HL-60/S4 (cell line): Measurements from ENCODE around the gene IRGC.

Experiments used
- in situ Hi-C: fragments of 300-500 bp; cut with MboI; formaldehyde crosslinking; loops from 2 replicates; pipeline ENCODE4 v1.14.3; 2022; ENCODE audit warnings: low sequenced_read_pairs

Gene IRGC

DNA sequence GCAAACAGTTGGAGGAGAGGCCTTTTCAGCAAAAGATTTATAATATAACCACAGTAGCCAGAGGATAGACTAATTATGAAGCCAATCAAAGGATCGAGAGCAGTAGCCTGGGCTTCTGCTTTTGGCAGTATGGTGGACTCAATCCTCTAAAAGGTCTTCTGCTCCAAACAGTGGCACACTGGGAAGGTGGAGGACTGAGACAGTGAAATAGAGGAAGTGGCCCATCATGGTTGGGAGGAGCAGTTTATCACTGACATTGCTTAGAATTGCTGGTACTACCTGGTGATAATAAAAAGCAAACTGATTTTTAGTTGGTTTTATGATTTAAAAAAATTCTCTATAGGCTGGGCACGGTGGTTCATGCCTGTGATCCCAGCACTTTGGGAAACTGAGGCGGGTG is 25.0 kb upstream of the IRGC start:
- in situ Hi-C loops = no loop called here

DNA sequence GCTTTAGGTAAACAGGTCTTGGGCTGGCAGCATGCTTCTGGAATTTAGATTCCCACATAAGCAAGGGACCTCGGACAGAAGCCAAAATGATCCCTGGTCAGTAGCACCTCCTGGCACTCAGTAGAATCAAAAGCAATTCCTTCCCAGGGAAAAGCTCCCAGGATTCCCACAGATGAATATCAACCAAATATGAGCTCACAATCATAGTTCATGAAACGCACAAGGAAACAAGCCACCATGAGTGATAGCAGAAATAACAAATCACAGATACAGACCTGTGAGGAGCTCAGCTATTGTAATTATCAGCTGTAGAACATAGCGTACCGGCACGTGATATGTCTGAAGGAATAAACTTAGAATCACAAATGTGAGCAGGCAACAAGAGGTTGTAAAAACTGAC is 24.1 kb upstream of the IRGC start:
- in situ Hi-C loops = no loop called here

DNA sequence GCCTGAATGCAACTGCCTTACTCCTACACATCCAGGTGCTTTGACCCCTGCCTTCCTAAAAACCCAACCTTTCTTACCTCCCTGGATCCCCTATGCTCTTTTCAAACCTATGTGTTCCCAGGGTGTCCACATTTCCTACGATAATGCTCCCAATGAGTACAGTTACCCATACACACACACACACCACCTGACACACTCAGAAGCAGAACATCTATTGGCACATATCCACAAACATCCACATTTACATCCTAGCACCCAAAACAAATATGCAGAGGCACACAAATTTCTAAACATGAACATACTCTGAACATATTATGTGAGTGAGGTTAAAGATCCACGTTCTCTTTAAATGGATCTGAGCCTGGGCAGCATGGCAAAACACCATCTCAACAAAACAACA is 23.5 kb upstream of the IRGC start:
- in situ Hi-C loops = no loop called here

DNA sequence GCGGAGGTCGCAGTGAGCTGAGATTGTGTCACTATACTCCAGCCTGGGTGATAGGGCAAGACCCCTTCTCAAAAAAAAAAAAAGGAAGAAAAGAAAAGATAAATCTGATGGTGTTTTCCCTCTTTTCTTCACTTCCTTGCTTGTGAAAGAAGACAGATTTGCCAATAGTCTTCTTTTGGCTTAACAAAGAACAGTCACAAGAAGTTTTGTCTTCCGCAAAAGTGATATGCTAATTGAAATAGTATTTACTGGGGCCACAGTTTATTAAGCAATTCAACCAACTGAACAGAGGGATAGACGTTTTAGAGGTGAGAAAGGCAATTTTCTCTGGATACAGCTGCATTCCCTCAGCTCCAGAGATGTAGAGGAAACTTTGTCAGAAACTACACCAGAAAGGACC is 23.0 kb upstream of the IRGC start:
- in situ Hi-C loops = no loop called here

DNA sequence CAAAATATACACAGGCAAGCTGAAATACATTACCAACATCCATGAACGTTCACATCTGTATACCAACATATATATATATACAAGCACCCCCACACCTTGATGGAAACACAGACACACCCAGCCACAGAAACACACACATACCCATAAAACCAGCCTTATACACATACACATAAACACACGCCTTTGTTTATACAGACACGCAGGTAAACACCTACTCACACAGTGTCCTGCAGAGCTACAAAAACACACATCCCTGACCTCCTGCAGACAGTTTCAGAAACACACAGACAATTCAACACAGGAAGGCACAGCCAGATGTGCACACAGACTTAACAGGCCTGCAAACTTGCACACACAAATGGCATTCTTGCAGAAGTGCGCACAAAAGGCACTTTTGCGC is 21.3 kb upstream of the IRGC start:
- in situ Hi-C loops = no loop called here

DNA sequence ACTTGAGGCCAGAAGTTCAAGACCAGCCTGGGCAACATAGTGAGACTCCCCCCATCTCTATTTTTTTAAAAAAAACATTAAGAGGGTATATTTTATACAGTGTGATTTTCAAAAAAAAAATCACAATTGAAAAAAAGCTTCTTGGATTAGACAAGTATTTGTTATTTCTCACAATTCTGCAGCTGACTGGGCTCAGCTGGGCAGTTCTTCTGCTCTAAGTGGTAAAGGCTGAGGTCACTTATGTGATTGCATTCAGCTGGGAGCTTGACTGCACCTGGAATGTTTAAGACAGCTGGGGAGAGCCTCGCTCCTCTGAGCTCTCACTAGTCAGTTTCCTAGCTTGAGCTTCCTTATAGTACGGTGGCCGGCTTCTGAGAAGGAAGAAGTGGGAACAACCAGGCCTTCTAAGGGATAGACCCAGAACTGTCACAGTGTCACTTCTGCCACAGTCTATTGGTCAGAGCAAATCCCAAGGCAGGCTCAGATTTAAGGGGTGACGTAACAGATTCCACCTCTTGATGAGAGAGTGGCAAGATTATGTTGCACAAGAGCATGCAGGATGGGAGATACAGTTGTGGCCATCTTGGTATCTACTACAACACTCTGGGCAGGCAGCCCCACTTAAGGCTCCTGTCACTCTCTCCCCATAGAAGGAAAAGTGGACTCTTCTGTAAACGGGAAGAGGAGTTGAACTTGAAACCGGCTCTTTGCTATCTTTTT is 19.7 kb upstream of the IRGC start:
- in situ Hi-C loops = no loop called here

DNA sequence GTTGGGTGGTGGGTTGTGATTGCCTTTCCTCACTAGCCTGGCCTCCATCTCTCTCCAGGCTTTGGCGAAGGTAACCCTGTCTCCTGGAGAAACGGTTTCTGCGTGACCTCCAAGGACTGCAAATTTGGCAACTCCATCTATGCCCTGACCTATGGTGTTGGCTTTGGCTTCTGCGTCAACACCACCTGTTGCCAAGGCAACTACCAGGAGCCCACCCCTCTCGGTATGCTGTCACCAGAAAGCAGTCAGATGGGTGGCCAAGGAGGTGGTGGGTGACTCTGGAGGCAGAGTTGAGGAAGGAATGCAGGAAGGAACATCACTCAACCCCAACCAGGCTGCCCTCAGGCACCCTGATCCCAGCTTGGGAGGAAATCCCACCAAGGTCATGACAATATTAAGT is 18.6 kb upstream of the IRGC start:
- in situ Hi-C loops = no loop called here

DNA sequence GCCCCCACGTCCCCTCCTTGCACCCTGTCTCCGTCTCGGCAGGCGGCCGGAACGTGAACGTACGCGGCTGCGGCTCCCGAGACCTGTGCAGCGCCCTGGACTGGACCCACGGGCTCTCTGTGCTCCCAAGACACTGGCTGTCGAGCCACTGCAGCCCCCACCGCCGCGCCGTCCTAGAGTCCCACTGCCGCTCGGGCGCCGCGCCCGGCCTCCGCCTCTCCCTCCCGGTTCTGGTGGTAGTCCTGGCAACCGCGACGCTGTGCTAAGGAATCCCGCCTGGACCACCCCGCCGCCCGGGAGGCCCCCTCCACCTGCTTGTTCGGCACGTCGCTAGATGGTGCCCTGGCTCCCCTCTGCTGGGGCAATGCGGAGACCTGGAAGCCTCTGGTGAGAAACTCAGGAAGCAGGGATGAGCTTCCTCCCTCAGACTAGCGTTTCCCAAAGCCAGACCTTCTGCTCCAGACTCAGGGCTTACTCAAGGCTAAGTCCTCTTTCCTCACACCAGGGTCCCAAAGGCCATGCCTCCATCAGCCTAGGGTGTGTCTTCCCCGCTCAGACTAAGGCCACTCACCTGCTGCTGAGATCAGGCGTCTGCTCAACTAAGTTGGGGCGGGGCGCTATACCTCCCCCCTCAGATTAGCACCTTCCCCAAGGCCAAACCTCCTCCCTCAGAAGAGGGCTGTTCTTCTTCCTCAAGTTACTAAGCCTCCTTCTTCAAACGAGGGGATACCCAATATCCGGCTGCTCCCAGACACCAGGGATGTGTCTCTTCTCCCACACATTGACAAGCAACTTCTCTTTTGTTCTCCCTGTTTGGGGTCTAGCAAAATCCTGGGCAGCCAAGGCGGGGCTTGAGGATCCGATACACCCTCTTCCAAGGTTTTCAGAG is 16.1 kb upstream of the IRGC start:
- in situ Hi-C loops = no loop called here

DNA sequence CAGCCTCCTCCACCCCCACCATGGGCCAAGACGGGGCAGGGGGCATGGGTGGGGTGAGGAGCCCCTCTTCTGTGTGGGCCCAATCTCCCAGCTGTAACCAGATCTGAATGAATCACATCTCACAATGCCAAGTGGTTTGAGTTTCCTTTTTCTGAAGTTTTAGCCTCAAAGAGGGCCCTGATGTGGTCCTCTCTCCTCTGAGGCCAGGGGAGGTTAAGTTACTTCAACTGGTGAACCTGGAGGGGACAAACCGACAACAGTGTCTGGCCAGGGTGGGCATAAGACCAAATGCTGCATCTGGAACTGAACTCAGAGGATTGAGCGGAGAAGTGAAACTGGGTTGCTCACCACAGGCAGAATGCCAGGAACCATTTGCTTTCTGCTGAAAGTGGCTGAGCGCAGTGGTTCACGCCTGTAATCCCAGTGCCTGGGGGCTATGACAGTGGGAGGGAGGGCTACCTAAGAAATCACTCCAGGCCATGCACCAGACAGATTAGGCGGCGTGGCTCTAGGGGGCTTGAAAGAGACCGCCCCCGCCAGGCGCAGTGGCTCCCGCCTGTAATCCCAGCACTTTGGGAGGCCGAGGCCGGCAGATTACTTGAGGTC is 15.4 kb upstream of the IRGC start:
- in situ Hi-C loops = no loop called here

DNA sequence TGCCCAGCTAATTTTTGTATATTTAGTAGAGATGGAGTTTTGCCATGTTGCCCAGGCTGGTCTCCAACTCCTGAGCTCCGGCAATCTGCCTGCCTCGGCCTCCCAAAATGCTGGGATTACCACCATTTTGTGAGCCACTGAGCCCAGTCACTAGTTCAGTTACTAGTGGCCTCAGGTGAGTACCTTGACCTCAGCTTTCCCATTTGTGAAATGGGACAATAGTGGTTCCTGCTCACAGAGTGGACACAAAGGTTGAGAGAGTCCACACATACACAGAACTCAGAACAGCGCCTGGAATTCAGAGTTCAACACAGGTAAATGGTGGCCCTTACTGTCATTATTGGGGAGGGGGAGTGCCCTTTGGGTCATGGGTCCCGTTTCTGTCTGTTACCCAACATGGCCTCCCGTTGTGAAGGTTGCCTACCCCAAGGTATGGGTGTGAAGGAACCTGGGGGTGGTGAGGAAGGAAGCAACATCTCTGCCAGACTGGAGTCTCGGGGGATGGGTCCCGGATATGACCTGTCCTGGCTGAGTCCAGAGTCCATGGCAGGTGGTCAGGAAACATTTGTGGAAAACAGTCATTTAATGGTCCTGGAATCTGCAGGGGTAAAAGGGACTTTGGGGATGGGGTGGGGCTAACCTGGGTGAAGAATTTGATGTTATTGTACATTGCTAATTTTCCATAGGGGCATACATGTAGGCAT is 11.7 kb upstream of the IRGC start:
- in situ Hi-C loops = no loop called here

DNA sequence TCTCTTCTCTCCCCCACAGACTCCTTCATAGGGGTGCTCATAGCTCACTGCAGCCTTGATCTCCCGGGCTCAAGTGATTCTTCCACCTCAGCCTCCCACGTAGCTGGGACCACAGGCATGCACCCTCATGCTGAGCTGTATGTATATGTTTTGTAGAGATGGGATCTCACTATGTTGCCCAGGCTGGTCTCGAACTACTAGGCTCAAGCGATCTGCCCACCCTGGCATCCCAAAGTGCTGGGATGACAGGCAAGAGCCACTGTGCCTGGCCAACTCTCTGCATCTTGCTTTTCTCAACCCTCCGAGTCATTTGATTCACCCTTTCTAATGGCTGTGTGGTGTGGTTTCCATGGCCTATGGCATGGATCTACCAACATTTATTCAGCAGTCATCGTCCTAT is 10.1 kb upstream of the IRGC start:
- in situ Hi-C loops = no loop called here

DNA sequence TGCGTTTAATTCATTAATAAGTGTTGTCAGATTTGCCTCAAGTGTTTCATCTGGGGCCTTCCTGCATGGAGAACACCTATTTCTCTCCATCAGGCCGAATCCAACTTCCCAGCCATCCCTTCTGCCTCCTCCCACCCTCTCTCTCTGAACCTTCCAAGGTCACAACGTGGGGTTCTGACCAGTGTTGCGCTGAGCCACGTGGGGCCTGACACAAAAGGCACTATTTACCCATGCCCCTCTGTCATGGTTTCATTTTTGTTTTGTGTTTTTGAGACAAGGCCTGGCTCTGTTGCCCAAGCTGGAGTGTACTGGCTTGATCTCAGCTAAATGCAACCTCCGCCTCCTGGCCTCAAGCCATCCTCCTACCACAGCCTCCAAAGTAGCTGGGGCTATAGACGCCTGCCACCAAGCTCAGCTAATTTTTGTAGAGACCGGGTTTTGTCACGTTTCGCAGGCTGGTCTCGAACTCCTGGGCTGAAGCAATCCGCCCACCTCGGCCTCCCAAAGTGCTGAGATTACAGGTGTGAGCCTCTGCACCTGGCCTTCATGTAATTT is 8.6 kb upstream of the IRGC start:
- in situ Hi-C loops = no loop called here

DNA sequence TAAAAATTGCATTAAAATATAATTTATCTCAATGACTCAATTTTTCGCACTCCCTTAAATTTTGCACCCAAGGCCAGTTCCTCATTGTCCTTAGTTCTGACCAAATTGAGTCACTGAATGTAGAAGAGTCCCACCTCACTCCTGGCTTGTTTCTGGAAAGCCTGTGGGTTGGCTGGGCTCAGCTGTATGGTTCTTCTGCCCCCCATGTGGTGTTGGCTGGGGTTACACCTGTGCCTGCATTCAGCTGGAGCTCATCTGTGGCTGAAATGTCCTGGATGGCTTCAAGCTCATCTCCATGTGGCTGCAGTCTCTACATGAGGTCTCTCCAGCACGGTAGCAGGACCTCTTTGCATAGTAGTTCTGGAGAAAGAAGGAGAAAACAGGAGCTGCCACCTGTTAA is 7.2 kb upstream of the IRGC start:
- in situ Hi-C loops = no loop called here

DNA sequence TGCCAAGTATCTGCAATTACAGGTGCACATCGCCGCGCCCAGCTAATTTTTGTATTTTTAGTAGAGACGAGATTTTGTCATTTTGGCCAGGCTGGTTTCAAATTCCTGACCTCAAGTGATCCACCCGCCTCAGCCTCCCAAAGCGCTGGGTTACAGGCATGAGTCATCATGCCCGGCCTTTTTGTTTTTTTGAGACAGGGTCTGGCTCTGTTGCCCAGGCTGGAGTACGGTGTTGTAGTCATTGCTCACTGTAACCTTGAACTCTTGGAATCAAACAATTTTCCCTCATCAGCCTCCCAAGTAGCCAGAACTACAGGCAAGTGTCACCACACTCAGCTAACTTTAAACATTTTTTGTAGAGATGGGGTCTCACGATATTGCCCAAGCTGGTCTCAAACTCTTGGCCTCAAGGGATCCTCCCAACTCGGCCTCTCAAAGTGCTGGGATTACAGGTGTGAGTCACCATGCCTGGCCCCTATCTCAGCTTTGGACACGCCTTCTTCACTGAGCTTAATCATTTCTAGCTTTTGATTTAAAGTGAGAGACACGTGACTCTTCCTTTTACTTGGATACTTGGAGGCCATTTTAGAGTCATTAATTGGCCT is 4.0 kb upstream of the IRGC start:
- in situ Hi-C loops = no loop called here

DNA sequence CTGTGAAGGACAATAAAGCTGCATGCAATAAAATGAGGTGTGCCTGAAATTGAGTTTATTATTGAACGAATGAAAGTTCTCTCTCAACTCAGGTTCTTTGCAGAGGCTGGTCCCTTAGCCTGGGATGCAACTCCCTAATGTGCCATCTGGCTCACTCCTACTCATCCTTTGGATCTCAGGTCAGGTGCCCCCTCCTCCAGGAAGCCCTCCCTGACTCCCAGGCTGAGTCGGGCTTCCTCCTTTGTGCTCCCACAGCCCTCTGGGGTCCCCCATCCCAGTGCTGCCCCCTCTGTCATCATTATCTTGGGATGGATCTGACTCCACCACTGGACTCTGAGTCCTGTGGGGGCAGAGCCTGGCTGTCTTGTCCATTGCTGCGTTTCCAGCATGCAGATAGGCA is 2.7 kb upstream of the IRGC start:
- in situ Hi-C loops = no loop called here

DNA sequence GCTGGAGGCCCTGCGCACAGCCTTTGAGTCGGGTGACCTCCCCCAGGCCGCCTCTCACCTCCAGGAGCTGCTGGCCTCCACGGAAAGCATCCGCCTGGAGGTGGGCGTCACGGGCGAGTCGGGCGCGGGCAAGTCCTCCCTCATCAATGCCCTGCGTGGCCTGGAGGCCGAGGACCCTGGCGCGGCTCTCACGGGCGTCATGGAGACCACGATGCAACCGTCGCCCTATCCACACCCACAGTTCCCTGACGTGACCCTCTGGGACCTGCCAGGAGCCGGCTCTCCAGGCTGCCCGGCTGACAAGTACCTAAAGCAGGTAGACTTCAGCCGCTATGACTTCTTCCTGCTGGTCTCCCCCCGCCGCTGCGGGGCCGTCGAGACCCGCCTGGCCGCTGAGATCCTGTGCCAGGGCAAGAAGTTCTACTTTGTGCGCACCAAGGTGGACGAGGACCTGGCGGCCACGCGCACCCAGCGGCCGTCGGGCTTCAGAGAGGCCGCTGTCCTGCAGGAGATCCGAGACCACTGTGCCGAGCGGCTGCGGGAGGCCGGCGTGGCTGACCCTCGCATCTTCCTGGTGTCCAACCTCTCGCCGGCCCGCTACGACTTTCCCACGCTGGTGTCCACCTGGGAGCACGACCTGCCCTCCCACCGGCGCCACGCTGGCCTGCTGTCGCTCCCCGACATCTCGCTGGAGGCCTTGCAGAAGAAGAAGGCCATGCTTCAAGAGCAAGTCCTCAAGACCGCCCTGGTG is 2.9 kb downstream of the IRGC start:
- in situ Hi-C loops = no loop called here

DNA sequence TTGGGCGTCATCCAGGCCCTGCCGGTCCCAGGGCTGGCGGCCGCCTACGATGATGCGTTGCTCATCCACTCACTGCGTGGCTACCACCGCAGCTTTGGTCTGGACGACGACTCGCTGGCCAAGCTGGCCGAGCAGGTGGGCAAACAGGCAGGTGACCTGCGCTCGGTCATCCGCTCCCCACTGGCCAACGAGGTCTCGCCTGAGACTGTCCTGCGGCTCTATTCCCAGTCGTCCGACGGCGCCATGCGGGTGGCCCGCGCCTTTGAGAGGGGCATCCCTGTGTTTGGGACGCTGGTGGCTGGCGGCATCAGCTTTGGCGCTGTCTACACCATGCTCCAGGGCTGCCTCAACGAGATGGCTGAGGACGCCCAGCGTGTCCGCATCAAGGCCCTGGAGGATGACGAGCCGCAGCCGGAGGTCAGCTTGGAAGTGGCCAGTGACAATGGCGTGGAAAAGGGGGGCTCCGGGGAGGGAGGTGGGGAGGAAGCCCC is 3.5 kb downstream of the IRGC start:
- in situ Hi-C loops = no loop called here

DNA sequence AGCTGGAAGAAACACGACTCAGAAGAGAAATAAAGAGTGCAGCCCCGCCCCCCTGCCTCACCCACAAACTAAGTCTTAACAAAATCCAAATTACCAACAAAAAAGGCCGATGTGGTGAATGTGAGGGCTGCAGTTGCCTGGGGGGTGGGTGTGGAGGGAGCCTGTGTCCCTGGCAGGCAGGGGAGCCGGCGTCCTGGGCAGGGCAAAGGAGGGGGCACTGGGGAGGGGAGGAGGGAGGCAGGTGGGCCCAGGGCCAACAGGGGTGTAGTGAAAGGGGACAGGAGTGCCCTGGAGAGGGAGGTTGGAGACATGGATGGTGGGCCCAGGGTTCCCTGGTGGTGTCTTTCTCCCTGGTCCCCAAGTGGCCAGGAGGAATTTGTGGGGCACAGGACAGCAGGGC is 4.0 kb downstream of the IRGC start:
- in situ Hi-C loops = no loop called here

DNA sequence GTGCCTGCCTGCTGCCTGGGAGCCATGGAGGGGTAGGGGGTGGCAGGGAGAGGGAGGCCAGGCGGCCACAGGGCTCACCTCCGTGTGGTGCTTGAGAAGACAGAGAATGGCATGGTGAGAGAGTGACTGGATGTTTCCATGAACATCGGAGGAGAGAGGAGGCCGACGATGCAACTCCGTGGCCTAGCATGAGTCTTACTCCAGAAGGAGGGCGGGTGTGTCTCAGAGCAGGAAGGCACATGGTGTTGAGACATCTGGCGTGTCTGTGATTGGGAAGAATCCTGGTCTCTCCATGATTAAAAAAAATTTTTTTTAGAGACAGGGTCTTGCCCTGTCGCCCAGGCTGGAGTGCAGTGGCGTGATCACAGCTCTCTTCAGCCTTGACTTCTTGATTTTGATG is 5.1 kb downstream of the IRGC start:
- in situ Hi-C loops = no loop called here
